Measurements from ENCODE around the gene LRRC49.

Gene LRRC49

GRCh38 chr15:71054286-71054952 lies 161.8 kb downstream of the LRRC49 start:
- DNase-seq: no peak

GRCh38 chr15:71055461-71055860 lies 162.8 kb downstream of the LRRC49 start:
- DNase-seq: no peak

- DNase-seq: no peak
Measured at GRCh38 chr15:71056111-71056510, 163.5 kb downstream of the LRRC49 start.

- DNase-seq: no peak
Measured at GRCh38 chr15:71057143-71057542, 164.5 kb downstream of the LRRC49 start.

GRCh38 chr15:71057581-71057980 lies 165.0 kb downstream of the LRRC49 start:
- DNase-seq: no peak

- peak in 1 of 2 experiments; percentile 32 for DNase-seq
Measured at GRCh38 chr15:71060983-71061382, 168.4 kb downstream of the LRRC49 start.

- DNase-seq: no peak
Measured at GRCh38 chr15:71066983-71067382, 174.4 kb downstream of the LRRC49 start.

GRCh38 chr15:71069693-71070092 lies 177.1 kb downstream of the LRRC49 start:
- no peak for DNase-seq

- no peak for DNase-seq
Measured at GRCh38 chr15:71071529-71071928, 178.9 kb downstream of the LRRC49 start.

GRCh38 chr15:71072423-71072822 lies 179.8 kb downstream of the LRRC49 start:
- DNase-seq: no peak

GRCh38 chr15:71078506-71079207 lies 186.0 kb downstream of the LRRC49 start:
- DNase-seq: no peak

GRCh38 chr15:71079208-71080044 lies 186.8 kb downstream of the LRRC49 start:
- DNase-seq: no peak

- DNase-seq: no peak
Measured at GRCh38 chr15:71080166-71080565, 187.5 kb downstream of the LRRC49 start.

- no peak for DNase-seq
Measured at GRCh38 chr15:71080705-71081104, 188.1 kb downstream of the LRRC49 start.

- no peak for DNase-seq
Measured at GRCh38 chr15:71082803-71083202, 190.2 kb downstream of the LRRC49 start.

- DNase-seq: no peak
Measured at GRCh38 chr15:71083349-71083748, 190.7 kb downstream of the LRRC49 start.

GRCh38 chr15:71084264-71084663 lies 191.6 kb downstream of the LRRC49 start:
- no peak for DNase-seq

- no peak for DNase-seq
Measured at GRCh38 chr15:71085809-71086208, 193.2 kb downstream of the LRRC49 start.

GRCh38 chr15:71088155-71088554 lies 195.5 kb downstream of the LRRC49 start:
- DNase-seq: no peak

- no peak for DNase-seq
Measured at GRCh38 chr15:71088683-71089082, 196.1 kb downstream of the LRRC49 start.

- DNase-seq: no peak
Measured at GRCh38 chr15:71089801-71090200, 197.2 kb downstream of the LRRC49 start.

- DNase-seq: no peak
Measured at GRCh38 chr15:71091601-71092000, 199.0 kb downstream of the LRRC49 start.

- DNase-seq: no peak
Measured at GRCh38 chr15:71092056-71092600, 199.5 kb downstream of the LRRC49 start.

Data from SW 1271 (cell line).